ENCODE data around the gene MROH2B.

The MROH2B gene

DNA sequence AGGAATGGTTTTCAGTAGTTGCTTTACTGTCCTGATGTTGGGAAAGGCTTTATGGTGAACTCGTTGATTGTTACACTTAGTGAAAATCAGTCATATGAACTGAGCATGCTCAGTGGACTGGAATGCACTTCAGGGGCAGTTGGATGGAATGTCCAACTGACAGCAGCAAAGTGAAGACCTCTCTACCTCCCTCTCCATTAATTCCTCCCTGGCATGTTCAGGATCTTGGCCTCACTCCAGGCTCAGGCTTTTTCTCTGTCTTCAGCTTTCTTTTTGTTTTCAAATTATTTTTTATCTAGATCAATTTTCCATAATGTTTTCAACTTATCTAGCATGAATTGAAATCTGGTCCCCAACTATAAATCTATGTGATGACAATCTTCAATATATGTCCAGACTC, at the start of gene MROH2B:
Gene MROH2B, minus strand, starts transcription at position 101 of the 400 bp plus-strand sequence. CDS start 490 bp downstream, outside the sequence.
- in situ Hi-C loops (cut with HindIII; ENCODE audit: low sequenced_read_pairs), result no loop called here

DNA sequence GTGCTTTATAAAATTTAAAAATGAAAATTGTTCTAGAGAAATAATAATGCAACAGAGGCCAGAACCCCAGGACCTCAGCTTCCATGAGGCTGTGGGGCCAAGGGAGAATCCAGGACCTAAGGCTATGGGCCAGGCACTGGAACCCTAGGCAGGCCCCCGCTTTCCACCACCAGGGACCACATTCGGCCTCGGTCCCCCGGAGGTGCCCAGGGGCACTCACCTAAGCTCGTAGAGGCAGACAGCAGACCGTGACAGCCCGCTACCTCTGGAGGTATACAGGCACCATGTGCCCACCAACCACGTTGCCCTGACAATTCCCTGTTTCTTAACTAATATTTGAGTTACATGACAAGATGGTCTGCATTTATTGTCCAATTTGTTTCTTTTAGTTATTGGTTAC, 49.5 kb upstream of the MROH2B start:
- in situ Hi-C loops (cut with HindIII; ENCODE audit: low sequenced_read_pairs), result no loop called here

DNA sequence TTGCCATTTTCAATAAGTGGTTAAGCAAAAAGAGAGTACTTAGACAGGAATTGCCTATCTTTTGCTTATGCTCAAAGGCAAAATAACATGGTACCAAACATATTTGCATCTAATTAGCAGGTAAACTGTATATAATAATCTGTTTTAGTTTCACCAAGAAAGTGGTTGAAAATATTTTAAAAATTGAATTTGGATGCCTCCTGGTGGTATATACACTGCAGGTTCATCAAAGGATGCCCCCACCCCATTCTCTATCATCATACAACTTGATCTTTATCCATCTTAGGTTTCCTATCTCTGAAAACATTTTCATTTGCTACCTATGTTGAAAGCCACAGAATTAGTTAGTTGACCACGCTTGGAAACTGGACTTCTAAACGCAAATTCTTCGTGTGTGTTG, 47.0 kb upstream of the MROH2B start:
- in situ Hi-C loops (cut with HindIII; ENCODE audit: low sequenced_read_pairs), result no loop called here

DNA sequence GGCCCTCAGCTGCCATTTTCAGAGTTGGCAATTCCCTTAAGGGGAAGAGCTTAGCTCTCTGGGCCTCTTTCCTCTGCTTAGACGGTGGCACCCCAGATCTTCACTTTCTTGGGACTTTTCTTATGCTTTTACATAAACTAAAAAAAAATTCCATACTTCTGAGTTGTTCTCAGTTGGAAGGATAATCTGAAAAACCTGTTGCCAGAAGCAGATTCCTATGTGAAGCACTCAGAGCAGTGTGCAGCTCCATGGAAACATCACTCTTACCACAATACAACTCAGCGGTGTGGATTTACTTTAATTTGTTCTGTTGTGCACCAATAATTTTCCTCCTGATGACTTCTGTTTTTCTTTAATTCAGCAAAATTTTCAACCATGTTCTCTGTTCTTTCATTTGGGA, 44.1 kb upstream of the MROH2B start:
- in situ Hi-C loops (cut with HindIII; ENCODE audit: low sequenced_read_pairs), result no loop called here

DNA sequence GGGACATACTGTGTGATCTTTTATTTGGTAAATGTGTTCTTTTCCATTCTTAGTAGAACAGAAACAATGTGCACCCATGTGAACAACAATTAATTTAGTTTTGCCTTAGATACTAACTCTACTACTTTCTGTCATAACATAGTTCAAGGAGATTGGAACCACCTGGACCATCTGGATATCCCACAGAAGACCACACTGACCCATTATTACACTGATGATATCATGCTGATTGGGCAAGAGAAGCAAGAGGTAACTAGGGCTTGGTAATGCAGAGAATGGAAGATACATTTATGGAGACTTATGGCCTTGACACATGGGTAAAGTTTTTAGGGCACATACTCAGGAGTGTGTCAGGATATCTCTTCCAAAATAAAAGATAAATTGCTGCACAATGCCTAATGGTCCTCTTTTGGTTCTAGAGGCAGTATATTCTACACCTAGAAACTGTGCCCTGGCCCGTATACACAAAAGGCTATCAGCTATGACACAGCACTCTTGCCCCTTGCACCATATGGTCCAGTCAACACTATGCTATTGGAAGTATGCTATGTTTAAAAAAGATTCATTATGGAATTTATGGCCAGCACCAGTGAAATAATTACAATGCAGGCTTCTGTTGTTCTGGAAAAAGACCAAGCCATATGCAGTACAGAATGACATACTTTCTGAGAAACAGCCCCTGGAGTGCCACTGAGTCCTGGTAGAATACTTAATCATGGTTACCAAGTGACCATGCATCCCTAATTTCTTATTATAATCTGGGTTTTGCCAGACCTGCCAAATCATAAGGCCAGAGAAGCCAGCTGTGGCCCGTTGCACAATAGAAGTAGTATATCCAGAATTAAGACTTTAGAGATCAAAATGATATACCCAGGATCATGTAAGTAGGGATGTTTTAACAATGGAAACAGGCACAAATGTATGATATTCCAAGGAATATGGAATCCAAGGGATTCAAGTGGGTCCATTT, 41.6 kb upstream of the MROH2B start:
- in situ Hi-C loops (cut with HindIII; ENCODE audit: low sequenced_read_pairs), result no loop called here

DNA sequence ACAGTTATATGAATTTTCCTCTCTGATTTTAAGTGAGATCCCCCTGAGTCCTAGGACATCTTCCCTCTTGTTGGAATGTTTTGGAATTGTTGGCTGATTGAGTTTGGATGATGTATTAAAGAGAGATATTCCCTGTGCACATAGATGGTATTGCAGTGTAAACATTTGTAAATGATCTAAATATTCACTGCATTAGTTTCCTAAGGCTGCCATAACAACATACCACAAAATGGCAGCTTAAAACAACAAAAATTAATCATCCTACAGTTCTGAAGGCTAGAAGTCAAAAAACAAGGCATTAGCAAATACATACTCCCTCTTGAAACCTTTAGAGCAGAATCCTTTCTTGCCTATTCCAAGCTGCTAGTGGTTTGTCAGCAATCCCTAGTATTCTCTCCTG, 38.0 kb upstream of the MROH2B start:
- in situ Hi-C loops (cut with HindIII; ENCODE audit: low sequenced_read_pairs), result no loop called here

DNA sequence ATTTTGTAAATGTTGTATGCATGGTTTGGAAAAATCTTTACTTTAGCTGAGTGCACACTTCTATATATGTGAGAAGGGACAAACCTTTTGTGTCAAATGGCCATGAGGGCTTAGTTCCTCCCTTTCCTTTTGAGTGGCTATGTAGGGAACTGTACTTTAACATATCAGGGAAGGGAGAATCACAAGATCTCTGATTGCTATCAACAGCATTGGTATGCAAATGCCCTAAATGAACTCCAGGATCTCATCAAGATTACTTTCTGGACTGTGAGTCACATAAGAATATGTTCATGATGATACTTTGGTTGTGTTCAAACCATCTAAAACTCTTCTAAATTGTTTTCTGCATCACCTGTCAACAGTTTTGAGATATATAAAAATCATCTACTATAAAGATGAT, 31.2 kb upstream of the MROH2B start:
- in situ Hi-C loops (cut with HindIII; ENCODE audit: low sequenced_read_pairs), result no loop called here

DNA sequence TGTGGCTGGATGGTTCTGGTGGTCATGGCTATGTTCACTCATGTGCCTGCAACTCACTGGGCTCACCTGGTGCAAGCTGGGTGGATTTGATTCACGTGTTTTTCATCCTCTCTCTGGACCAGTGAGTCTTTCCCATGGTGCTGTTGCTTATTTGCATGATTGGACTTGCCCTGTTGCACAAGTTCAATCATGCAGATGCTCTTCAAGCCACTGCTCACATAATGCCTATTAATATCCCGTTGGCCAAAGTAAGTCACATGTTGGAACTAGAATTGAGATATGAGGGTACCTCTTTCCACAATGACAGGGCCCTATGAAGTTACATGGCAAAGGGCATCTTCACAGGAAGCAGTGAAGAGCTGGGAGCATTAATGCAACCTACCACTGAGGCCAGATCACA, 26.5 kb upstream of the MROH2B start:
- in situ Hi-C loops (cut with HindIII; ENCODE audit: low sequenced_read_pairs), result no loop called here

DNA sequence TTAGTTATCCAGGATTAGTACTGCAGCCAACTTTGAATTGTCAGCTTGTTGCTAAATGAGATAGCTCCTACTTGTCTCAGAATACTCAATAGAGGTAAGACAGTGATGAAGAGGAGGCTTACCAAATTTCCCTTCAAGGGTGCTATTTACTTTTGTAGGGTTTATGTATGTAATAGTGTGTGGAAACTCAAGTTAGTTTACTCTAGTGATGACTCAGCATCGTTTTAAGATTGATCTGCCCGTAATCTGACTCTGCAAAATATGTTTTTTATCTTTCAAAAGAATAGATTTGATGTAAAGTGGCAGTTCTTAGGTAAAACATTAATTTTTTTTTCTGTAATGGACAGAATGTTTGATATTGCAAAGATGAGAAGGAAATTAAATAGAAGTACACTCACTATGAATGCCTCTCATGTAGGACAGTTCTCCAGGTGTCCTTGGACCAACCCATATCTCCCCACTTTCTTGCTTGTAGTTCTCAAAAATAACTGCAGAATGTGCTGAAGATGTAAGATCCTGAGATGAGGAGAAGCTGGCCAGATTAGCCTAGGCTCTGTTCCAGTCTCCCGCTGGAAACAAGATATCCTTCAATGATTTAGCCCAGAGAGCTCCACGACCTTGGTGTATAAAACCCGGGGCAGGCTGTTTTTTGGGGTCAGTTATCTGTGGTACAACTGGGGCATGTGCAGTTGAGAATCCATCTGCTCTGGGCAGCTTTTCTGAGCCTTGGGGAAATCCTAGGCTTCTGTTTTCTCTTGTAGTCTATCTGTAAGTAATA, 24.4 kb upstream of the MROH2B start:
- in situ Hi-C loops (cut with HindIII; ENCODE audit: low sequenced_read_pairs), result no loop called here

DNA sequence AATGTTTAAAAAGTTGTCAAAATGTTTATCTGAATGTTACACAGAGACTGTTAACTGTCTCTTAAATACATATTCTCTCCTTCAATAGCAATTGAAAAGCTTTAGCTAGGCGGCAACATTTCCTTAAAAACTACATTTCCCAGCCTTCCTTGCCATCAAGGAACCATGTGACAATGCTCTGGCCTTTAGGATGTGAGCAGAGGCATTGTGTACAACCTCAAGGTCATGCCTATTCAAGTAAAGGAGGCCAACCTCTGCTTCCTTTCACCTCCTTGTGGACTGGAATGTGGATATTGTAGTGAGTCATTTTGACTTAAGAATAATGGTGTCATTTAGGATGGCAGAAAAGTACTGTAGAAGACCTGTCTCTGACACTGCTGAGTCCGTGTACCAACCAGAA, 23.7 kb upstream of the MROH2B start:
- in situ Hi-C loops (cut with HindIII; ENCODE audit: low sequenced_read_pairs), result no loop called here

DNA sequence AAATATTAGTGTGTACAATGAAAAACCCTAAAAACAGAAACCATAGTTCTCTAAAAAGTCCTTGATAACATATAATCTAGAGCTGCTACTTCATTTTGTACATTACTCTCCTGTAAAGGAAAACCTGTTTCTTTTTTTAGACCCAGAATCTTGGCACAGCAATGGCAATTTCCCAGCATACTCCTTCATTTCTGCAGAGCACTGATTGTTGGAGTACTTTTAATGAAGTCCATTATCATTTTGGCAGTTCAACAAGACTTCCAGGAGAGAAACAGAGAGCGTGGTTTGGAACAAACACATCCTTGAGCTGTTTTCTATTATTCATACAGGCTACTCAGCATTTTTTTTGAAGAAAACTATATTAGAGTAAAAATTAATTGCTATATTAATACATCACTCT, 22.7 kb upstream of the MROH2B start:
- in situ Hi-C loops (cut with HindIII; ENCODE audit: low sequenced_read_pairs), result no loop called here

DNA sequence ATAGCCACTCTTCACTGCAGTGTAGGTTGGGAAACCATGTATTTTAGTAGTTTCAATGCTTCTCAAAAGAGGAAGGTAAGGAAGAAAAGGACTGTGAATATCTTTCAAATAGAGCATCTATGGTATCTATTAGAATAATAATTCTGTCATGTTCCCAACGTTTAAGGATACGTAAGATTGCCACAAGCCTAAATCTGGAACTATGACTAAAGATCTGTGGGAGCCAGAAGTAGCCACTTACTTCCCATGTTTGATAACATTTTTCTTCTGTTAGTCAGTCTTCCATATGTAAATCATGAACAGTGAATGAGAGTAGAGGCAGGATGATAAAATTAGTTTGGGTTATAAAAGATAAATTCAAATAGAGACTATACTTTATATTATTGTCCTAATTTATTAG, 16.3 kb upstream of the MROH2B start:
- in situ Hi-C loops (cut with HindIII; ENCODE audit: low sequenced_read_pairs), result no loop called here

DNA sequence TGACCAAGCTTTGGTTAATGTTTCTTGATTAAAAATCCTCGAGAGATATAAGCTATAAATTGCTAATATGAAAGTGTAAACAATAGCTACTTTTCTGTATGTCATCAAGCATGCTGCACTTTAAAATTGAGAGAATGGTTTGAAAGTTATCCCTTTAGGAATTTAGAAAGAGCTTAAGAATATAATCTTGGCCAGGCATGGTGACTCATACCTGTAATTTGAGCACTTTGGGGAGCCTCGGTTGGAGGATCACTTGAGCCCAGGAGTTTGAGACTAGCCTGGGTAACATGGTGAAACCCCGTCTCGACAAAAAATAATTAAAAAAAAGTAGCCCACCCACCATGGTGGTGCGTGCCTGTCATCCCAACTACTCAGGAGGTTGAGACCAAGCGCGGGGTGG, 12.2 kb upstream of the MROH2B start:
- in situ Hi-C loops (cut with HindIII; ENCODE audit: low sequenced_read_pairs), result no loop called here

DNA sequence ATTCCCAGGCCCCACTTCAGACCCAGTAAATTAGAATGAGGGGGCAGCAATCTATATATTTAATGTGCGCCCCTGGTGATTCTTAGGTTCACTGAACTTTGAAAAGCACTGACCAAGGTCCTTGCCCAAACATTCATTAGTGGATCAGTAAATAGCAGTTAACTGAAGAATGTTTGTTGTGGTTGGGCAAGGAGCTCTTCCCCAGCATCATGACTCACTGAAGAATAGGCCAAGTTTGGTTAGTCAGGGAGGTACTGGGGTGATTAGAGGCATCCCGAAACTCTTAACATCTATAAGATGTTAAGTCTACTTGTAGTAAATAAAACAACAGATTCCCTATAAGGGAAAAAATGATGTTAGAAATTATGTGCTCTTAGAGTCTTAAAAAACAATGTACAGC, 833 bp upstream of the MROH2B start:
- in situ Hi-C loops (cut with HindIII; ENCODE audit: low sequenced_read_pairs), result no loop called here

DNA sequence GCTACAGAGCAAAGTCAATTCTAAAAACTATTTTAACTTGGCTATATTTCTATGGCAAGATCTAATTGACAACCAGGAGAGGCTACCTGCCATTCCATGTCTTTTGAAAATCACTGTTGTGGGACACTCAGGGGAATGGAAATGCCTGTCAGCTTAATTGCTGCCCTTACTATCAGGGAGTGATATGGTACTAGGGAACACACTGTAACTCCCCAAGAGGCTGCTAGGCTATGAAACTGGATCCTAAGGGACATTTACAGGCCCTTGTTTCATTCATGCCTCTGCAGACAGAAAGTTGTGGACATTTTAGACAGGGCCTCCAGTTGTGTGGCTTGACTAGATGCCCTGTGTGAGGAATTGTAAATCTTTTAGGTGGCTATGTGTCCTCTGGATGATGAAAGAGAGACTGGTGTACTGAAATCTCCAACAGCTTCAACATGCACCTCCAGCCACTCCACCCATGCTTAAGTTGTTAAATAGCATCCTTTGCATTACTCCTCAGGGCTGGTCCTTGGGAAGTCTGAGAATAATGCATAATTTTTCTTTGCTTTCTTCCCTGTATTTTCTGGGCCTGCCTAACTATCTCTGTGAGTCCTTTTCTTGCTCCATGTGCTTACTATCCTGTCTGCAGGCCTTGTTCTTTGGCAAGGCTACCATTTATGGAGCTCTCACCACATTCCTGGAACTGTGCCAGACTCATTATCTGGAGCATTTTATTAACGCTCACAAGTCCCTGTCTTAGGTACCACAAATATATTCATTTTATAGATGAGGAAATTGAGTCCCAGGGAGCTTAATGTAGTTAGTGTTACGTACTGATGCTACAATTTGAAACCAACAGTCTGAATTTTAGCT, 3.2 kb downstream of the MROH2B start:
- in situ Hi-C loops (cut with HindIII; ENCODE audit: low sequenced_read_pairs), result no loop called here

DNA sequence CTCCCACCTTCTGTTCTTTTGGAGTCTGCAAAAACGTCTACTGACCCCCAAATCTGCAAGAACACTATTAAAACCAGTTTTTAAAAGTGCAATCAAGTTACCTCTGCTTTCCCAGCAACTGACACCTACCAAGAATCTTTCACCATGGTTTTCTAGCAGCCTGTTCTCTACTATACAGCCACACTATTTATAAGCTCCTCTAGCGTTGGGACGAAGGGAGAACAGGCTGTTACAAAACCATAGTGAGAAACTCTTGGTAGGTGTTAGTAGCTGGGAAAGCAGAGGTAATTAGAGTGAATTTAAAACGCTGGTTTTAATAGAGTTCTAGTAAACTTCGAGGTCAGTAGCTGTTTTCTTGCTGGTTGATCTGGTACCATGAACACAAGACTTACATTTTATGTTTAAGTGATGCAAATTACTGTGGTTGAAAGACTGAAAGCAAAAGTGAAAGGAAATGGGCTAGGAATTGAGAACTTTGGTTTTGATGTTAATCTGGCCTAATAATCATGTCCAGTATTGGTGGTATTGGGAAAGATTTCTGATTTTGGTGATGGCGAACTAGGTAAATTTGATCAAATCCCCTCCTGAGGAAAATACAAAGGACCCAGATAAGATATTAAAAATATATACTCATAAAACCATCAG, 5.3 kb downstream of the MROH2B start:
- in situ Hi-C loops (cut with HindIII; ENCODE audit: low sequenced_read_pairs), result no loop called here

DNA sequence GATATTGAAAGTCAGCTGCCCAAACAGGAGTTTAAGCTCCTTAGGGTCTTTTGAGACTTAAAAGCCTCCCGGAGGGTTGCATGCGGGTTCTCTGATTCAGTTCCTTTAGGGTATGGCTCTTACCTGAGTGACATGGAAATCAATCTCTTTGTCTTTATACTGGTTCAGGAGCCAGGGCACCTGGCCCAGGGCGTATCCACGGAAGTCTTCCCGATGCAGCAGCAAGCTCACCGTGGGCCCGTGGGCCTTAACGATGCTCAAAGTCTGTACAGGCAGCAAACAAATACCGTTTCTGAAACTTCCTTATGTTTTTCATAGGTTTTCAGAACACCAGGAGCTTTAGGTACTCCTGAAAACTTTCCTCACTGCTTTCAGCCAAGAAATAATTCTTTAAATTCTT, 13.2 kb downstream of the MROH2B start:
- in situ Hi-C loops (cut with HindIII; ENCODE audit: low sequenced_read_pairs), result no loop called here

DNA sequence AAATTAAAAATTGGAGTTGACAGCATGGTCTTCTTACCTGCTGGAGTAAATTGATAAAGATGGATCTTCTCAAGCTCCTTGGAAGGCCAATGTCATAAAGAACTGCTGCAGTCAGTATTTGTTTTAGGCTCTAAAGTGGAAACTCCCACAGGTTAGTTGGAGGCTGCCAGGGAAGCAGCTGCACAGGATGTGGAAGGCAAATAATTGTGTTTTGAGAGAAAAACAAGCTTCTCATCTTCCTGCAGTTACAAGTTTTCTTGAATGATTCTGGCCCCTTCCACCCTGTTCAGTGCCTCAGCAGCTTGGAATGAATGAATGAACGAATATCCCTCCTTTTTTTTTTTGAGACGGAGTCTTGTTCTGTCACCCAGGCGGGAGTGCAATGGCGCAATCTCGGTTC, 13.9 kb downstream of the MROH2B start:
- in situ Hi-C loops (cut with HindIII; ENCODE audit: low sequenced_read_pairs), result no loop called here

DNA sequence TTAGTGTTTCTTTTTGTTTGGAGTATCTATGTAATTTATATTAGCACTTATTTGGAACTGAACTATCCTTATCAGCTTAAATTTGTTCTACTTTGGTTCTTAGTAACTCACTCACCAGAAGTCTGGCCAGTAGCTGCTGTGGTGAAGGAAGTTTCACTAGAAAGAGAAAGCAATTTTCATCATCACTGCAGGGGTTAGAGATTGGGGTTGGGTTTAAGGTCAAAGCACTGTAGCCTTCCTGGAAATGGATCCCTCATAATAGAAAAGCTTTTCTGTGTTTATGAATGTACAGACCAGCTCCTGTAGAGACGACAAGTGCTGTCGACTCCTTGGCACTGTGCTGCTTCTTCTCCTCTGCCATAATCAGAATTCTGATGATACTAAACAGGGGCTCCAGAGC, 22.2 kb downstream of the MROH2B start:
- in situ Hi-C loops (cut with HindIII; ENCODE audit: low sequenced_read_pairs), result no loop called here

DNA sequence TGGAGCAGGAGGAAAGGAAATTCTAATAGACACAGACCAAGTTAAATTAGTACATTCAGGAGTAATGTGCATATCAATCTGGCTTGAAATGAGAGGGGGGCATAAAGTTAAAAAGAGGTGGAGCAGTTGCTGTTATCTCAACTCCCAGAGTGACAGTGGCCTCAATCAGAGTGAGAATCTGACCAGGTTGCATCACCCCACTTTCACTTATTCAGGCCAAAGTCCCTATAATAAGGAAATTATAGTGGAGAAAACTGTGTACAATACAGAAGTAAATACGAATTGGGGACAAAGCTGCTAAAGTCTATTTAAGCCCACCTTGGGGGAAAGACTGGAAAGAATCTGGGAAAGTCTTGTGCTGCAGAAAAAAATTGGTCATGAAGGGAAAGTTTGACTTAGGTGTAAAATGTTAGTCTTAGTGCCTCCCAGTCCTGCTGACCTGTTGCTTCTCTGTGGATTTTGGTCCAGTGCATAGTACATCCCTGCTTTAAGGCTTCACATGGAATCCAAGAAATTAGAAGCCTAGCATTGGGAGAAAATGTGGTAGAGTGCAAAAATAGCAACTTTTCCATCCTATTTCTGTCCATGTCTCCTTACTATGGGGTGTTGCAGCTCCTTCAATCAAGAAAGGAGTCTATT, 27.9 kb downstream of the MROH2B start:
- in situ Hi-C loops (cut with HindIII; ENCODE audit: low sequenced_read_pairs), result no loop called here
